Liver (tissue), 9 donors: ENCODE measurements around the gene TIFAB. TPM values are rescaled to one million over a fixed set of nuclear protein-coding genes. Genes with fewer than 3 reads are reported as not detected.
A peak's percentile ranks its signal among the peaks of the same experiment; 100 is the strongest.

Experiments
- DNase-seq: peaks from one replicate; pipeline ENCODE4 v3.0.0-alpha.2; 2017; ENCODE audit warnings: low spot score
- H3K27ac ChIP-seq, 2 donors: one replicate each; pipeline ENCODE4 v1.7.0; 2013; ENCODE audit warnings: inconsistent platforms in 2 of 2, low read length in 2 of 2, control low read depth in 1 of 2, low read depth in 1 of 2, mild to moderate bottlenecking in 1 of 2
- H3K27me3 ChIP-seq, 4 donors: one replicate each; pipeline versions ENCODE4 v1.6.1 to v1.7.0; 2013; ENCODE audit warnings: low read length in 3 of 4, inconsistent platforms in 1 of 4, mild to moderate bottlenecking in 1 of 4, moderate library complexity in 1 of 4; ENCODE audit not compliant: control insufficient read depth in 4 of 4, insufficient read depth in 4 of 4
- H3K36me3 ChIP-seq, 4 donors: one replicate each; pipeline versions ENCODE4 v1.6.1 to v1.7.0; 2013; ENCODE audit warnings: low read length in 3 of 4, mild to moderate bottlenecking in 3 of 4, low read depth in 1 of 4, moderate library complexity in 1 of 4; ENCODE audit not compliant: control insufficient read depth in 4 of 4, insufficient read depth in 3 of 4
- H3K4me1 ChIP-seq, 4 donors: one replicate each; pipeline versions ENCODE4 v1.6.1 to v1.7.0; 2013; ENCODE audit warnings: low read length in 3 of 4, mild to moderate bottlenecking in 3 of 4, moderate library complexity in 1 of 4; ENCODE audit not compliant: control insufficient read depth in 4 of 4, insufficient read depth in 4 of 4
- H3K4me3 ChIP-seq, 3 donors: one replicate each; pipeline versions ENCODE4 v1.6.1 to v1.7.0; 2013; ENCODE audit warnings: low read length in 3 of 3, control low read depth in 1 of 3, low read depth in 1 of 3, mild to moderate bottlenecking in 1 of 3
- H3K9ac ChIP-seq, 2 donors: one replicate each; pipeline ENCODE4 v1.7.0; 2013; ENCODE audit warnings: low read length in 2 of 2, mild to moderate bottlenecking in 2 of 2, moderate library complexity in 2 of 2, control low read depth in 1 of 2, low read depth in 1 of 2
- H3K9me3 ChIP-seq, 4 donors: one replicate each; pipeline versions ENCODE4 v1.6.1 to v1.7.0; 2013; ENCODE audit warnings: low read length in 3 of 4; ENCODE audit not compliant: control insufficient read depth in 4 of 4
- CTCF ChIP-seq: fragments of 150-350 bp; IDR thresholded peaks from 2 replicates; pipeline ENCODE4 v1.5.1; 2017; ENCODE audit warnings: improper control_type of control experiment, low read depth, low read length; ENCODE audit not compliant: missing input control
- EGR1 ChIP-seq, 2 donors: IDR thresholded peaks; 2 replicates each; pipeline ENCODE4 v1.6.1; 2016 to 2018; ENCODE audit warnings: antibody characterized with exemption in 2 of 2, low read depth in 2 of 2
- FOXA1 ChIP-seq: IDR thresholded peaks from 2 replicates; pipeline ENCODE4 v1.6.1; 2016; ENCODE audit warnings: antibody characterized with exemption
- FOXA2 ChIP-seq: IDR thresholded peaks from 2 replicates; pipeline ENCODE4 v1.6.1; 2016; ENCODE audit warnings: antibody characterized with exemption
- HNF4G ChIP-seq: IDR thresholded peaks from 2 replicates; pipeline ENCODE4 v1.6.1; 2016; ENCODE audit warnings: antibody characterized with exemption
- JUND ChIP-seq, 2 donors: IDR thresholded peaks; 2 replicates each; pipeline ENCODE4 v1.6.1; 2016; ENCODE audit warnings: antibody characterized with exemption in 2 of 2
- MAX ChIP-seq: IDR thresholded peaks from 2 replicates; pipeline ENCODE4 v1.6.1; 2016; ENCODE audit warnings: antibody characterized with exemption
- RAD21 ChIP-seq, 2 donors: IDR thresholded peaks; 2 replicates each; pipeline ENCODE4 v1.6.1; 2016; ENCODE audit warnings: antibody characterized with exemption in 2 of 2, mild to moderate bottlenecking in 2 of 2
- REST ChIP-seq: IDR thresholded peaks from 2 replicates; pipeline ENCODE4 v1.6.1; 2016; ENCODE audit warnings: antibody characterized with exemption, mild to moderate bottlenecking
- SP1 ChIP-seq: IDR thresholded peaks from 2 replicates; pipeline ENCODE4 v1.6.1; 2018; ENCODE audit warnings: antibody characterized with exemption, mild to moderate bottlenecking
- TAF1 ChIP-seq: conservative IDR thresholded peaks from 2 replicates; pipeline ENCODE4 v1.6.1; 2016; ENCODE audit warnings: antibody characterized with exemption, mild to moderate bottlenecking
- YY1 ChIP-seq: IDR thresholded peaks from 2 replicates; pipeline ENCODE4 v1.6.1; 2016; ENCODE audit warnings: antibody characterized with exemption, mild to moderate bottlenecking
- ZBTB33 ChIP-seq: IDR thresholded peaks from 2 replicates; pipeline ENCODE4 v1.6.1; 2016; ENCODE audit warnings: antibody characterized with exemption
- WGBS: extraction: QIAGEN DNeasy Blood & Tissue Kit; methylation state at CpG from one replicate; pipeline ENCODE4 v1.1.7; 2013; 5-methylcytosine and 5-hydroxymethylcytosine counted together
- polyA plus RNA-seq, 2 donors: library from polyadenylated mRNA; stranded (reverse) in 1 of 2; unstranded in 1 of 2; fragments of 200-250 nt in 1 of 2; fragments of >200 nt in 1 of 2; fragmentation: Nextera tagmentation in 1 of 2; extraction: Ambion mirVana in 1 of 2; gene quantifications; one replicate each; pipeline versions ENCODE4 v1.2.1 to v1.2.3, GENCODE V29; 2013 to 2015
- total RNA-seq, 2 donors: library from RNA; depleted of rRNA; stranded (reverse); fragments of >200 nt; gene quantifications; one replicate each; pipeline ENCODE4 v1.2.3, GENCODE V29; 2014
- donor health status: healthy.
- donor health status: healthy.
- donor health status: healthy.
- donor health status: healthy.
- donor health status: healthy.

The TIFAB gene
- total and polyA plus RNA-seq, 4 donors: 0.02 to 0.47 TPM; not detected in 2

- WGBS: 86% methylated on average over 1 of the region's 1 CpG
- H3K27me3 ChIP-seq: no peaks in the 10 kb centered on the region
- no peak overlapping the region for H3K4me3 ChIP-seq
- TF ChIP-seq FOXA2 (no peak), RAD21 (IDR thresholded peaks at IDR 0.05) (no peak), YY1 (no peak), TAF1 (no peak), JUND (IDR thresholded peaks at IDR 0.05) (no peak), EGR1 (IDR thresholded peaks at IDR 0.05; ENCODE audit: low read depth in 2 of 2) (no peak), FOXA1 (no peak)
- peaks cover 0 to 12% (median 7%) of the 10 kb centered on the region in 4 donors for H3K9me3 ChIP-seq
- no peak for DNase-seq
- H3K36me3 ChIP-seq: no peaks in the 10 kb centered on the region
- no peak overlapping the region for H3K27ac ChIP-seq
- no peaks in the 10 kb centered on the region for H3K4me1 ChIP-seq
- no peak overlapping the region for H3K9ac ChIP-seq
Measured at GRCh38 chr5:135428586-135428985, 23.6 kb downstream of the TIFAB start.

GRCh38 chr5:135426102-135427082, 25.8 kb downstream of the TIFAB start:
- no peak overlapping the region for H3K4me3 ChIP-seq
- peaks cover 0 to 4% (median 0%) of the 10 kb centered on the region in 4 donors for H3K27me3 ChIP-seq
- H3K9ac ChIP-seq: no peak overlapping the region
- no peak overlapping the region for H3K27ac ChIP-seq
- 56% methylated on average over 7 of the region's 7 CpGs for WGBS
- H3K4me1 ChIP-seq: no peaks in the 10 kb centered on the region
- TF ChIP-seq RAD21 (IDR thresholded peaks at IDR 0.05) (peak; percentile 66 to 81), FOXA2 (no peak), REST (no peak), YY1 (no peak), SP1 (no peak), EGR1 (IDR thresholded peaks at IDR 0.05; ENCODE audit: low read depth in 2 of 2) (no peak), HNF4G (no peak), MAX (no peak), CTCF (peak; percentile 64), ZBTB33 (no peak), JUND (IDR thresholded peaks at IDR 0.05) (no peak)
- peaks cover 0 to 12% (median 7%) of the 10 kb centered on the region in 4 donors for H3K9me3 ChIP-seq
- DNase-seq: no peak
- H3K36me3 ChIP-seq: no peaks in the 10 kb centered on the region
